ENCODE measurements around the gene IL17D.
"Not testable (repeated sequence)": the region's sequence is repeated elsewhere in the genome, so short reads cannot be mapped to it uniquely, and the experiment has no call there.

The IL17D gene

GRCh38 chr13:20680416-20681080, 23.0 kb upstream of the IL17D start:
- in situ Hi-C loops (cut with HindIII; ENCODE audit: low sequenced_read_pairs), result no loop called here
- H3K4me3 ChIP-seq (ENCODE audit: low read depth, low read length), result no peak overlapping the region
- no peak for DNase-seq (ENCODE audit: low read depth)
- TF ChIP-seq CTCF (IDR thresholded peaks at IDR 0.05; ENCODE audit: low read depth, low read length, missing control alignments), result no peak

GRCh38 chr13:20681481-20681880, 22.0 kb upstream of the IL17D start:
- in situ Hi-C loops (cut with HindIII; ENCODE audit: low sequenced_read_pairs); H3K4me3 ChIP-seq (ENCODE audit: low read depth, low read length): not testable (repeated sequence)
- DNase-seq (ENCODE audit: low read depth), result peak; percentile 87

- DNase-seq (ENCODE audit: low read depth), result no peak
- TF ChIP-seq CTCF (IDR thresholded peaks at IDR 0.05; ENCODE audit: low read depth, low read length, missing control alignments), result no peak
- in situ Hi-C loops (cut with HindIII; ENCODE audit: low sequenced_read_pairs), result no loop called here
- no peak overlapping the region for H3K4me3 ChIP-seq (ENCODE audit: low read depth, low read length)
These were observed 21.4 kb upstream of the IL17D start for GRCh38 chr13:20682061-20682460.

- no peak for DNase-seq (ENCODE audit: low read depth)
- TF ChIP-seq CTCF (IDR thresholded peaks at IDR 0.05; ENCODE audit: low read depth, low read length, missing control alignments), result no peak
- in situ Hi-C loops (cut with HindIII; ENCODE audit: low sequenced_read_pairs), result no loop called here
- no peak overlapping the region for H3K4me3 ChIP-seq (ENCODE audit: low read depth, low read length)
These were observed 19.5 kb upstream of the IL17D start for GRCh38 chr13:20684041-20684440.

- no peak for DNase-seq (ENCODE audit: low read depth)
- no peak overlapping the region for H3K4me3 ChIP-seq (ENCODE audit: low read depth, low read length)
- no peak for TF ChIP-seq CTCF (IDR thresholded peaks at IDR 0.05; ENCODE audit: low read depth, low read length, missing control alignments)
- in situ Hi-C loops (cut with HindIII; ENCODE audit: low sequenced_read_pairs), result no loop called here
These were observed 19.0 kb upstream of the IL17D start for GRCh38 chr13:20684546-20684945.

GRCh38 chr13:20685092-20685491, 18.4 kb upstream of the IL17D start:
- in situ Hi-C loops (cut with HindIII; ENCODE audit: low sequenced_read_pairs), result no loop called here
- TF ChIP-seq CTCF (IDR thresholded peaks at IDR 0.05; ENCODE audit: low read depth, low read length, missing control alignments), result no peak
- no peak for DNase-seq (ENCODE audit: low read depth)
- H3K4me3 ChIP-seq (ENCODE audit: low read depth, low read length), result no peak overlapping the region

GRCh38 chr13:20686167-20686566, 17.3 kb upstream of the IL17D start:
- no peak for DNase-seq (ENCODE audit: low read depth)
- no peak overlapping the region for H3K4me3 ChIP-seq (ENCODE audit: low read depth, low read length)
- in situ Hi-C loops (cut with HindIII; ENCODE audit: low sequenced_read_pairs), result no loop called here
- no peak for TF ChIP-seq CTCF (IDR thresholded peaks at IDR 0.05; ENCODE audit: low read depth, low read length, missing control alignments)

Measured in astrocyte of the cerebellum (primary cell).